PC-9 (cell line): ENCODE data around the gene RNASEH2A.

Experiments used
- EZH2 ChIP-seq: fragments of 200-600 bp; sonication (generic); IDR thresholded peaks from 2 replicates; pipeline ENCODE4 v1.8.0; 2017; ENCODE audit warnings: antibody characterized with exemption, low read depth
- TF ChIP-seq, protein P1 (sequence below): fragments of 200-600 bp; sonication (generic); conservative IDR thresholded peaks from 2 replicates; pipeline ENCODE4 v1.6.1; 2017; ENCODE audit warnings: mixed run types, antibody characterized with exemption, mild to moderate bottlenecking, moderate library complexity

DNA sequence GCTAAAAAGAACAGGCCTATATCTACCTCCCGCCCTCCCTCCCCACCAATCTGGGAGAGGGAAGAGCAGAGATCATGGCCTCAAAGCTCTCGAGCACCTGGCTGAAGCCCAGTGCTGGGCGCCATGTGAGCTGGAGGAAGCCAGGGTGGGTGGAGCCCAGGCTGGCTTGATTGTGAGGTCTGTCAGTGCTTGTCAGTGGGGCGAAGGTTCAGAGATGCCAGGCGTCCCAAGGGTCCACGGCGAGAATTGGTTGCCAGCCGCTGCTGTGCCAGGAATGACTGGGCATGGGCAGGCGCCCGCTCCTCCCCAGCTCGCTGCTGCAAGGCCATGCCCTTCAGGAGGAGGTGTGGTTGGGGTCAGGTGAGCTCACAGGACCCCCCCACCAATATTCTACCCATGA is 43.3 kb upstream of the RNASEH2A start:
- TF ChIP-seq, protein P1, sequence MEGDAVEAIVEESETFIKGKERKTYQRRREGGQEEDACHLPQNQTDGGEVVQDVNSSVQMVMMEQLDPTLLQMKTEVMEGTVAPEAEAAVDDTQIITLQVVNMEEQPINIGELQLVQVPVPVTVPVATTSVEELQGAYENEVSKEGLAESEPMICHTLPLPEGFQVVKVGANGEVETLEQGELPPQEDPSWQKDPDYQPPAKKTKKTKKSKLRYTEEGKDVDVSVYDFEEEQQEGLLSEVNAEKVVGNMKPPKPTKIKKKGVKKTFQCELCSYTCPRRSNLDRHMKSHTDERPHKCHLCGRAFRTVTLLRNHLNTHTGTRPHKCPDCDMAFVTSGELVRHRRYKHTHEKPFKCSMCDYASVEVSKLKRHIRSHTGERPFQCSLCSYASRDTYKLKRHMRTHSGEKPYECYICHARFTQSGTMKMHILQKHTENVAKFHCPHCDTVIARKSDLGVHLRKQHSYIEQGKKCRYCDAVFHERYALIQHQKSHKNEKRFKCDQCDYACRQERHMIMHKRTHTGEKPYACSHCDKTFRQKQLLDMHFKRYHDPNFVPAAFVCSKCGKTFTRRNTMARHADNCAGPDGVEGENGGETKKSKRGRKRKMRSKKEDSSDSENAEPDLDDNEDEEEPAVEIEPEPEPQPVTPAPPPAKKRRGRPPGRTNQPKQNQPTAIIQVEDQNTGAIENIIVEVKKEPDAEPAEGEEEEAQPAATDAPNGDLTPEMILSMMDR = no peak
- no peak for TF ChIP-seq EZH2
